Astrocyte (in vitro differentiated cells and primary cell): ENCODE measurements around the gene GABRB1.

Experiments
- CTCF ChIP-seq: IDR thresholded peaks from 2 replicates; pipeline ENCODE4 v1.5.1; 2011; ENCODE audit warnings: low read depth, mild to moderate bottlenecking, inconsistent platforms, low read length, moderate library complexity; ENCODE audit not compliant: insufficient read depth
- EZH2 ChIP-seq: IDR thresholded peaks from 2 replicates; pipeline ENCODE4 v1.6.1; 2012; ENCODE audit warnings: mild to moderate bottlenecking, low read length, inconsistent platforms; ENCODE audit not compliant: insufficient read depth

GRCh38 chr4:46984781-46985180 is 46.6 kb upstream of the GABRB1 start:
- TF ChIP-seq CTCF: no peak
- TF ChIP-seq EZH2: no peak
